K562 (cell line): Measurements from ENCODE around the gene CCNO. TPM values are rescaled to one million over a fixed set of nuclear protein-coding genes. Genes with fewer than 3 reads are reported as not detected.

Experiments used
- ATAC-seq: fragments of 200-7000 bp; cut with Tn5 transposase; 3 replicates; pipeline ENCODE4 v1.9.1; 2020; ENCODE audit warnings: moderate library complexity
- BruUV-seq: library from RNA; stranded (reverse); fragments of 400-500 nt; replicated peaks from 2 replicates; lab custom pipeline; 2021; lab: Mats Ljungman, UMichigan
- CTCF ChIA-PET: fragments of 300-600 bp; formaldehyde crosslinking; extraction: SDS; loops from one replicate; lab custom pipeline; 2021; ENCODE audit warnings: low intra/inter-chr PET ratio; lab: Yijun Ruan, JAX
- POLR2A ChIA-PET: fragments of 300-600, 350-650 bp; sonication (Branson Sonifier 250); formaldehyde crosslinking; extraction: SDS; loops from one replicate; lab custom pipeline; 2021; ENCODE audit warnings: antibody characterized with exemption, inconsistent platforms; lab: Yijun Ruan, JAX
- DNase-seq, 4 experiments: peaks; one replicate each; pipeline versions ENCODE4 v3.0.0 to v3.0.0-alpha.2; 2011 to 2018; ENCODE audit warnings: low spot score in 3 of 4, mixed read lengths in 3 of 4; ENCODE audit errors: extremely low read depth in 1 of 4
- FAIRE-seq: peaks from 2 replicates; lab custom pipeline; 2011; peaks lifted over from hg19 to GRCh38; lab: Jason Lieb, UNC
- H2AFZ ChIP-seq: 2 replicates; pipeline ENCODE4 v1.6.0; 2011; ENCODE audit warnings: low read depth, low read length, control low read depth, inconsistent platforms
- H3K27ac ChIP-seq: fragments of 200-600 bp; 3 replicates; pipeline ENCODE4 v1.8.0; 2011; ENCODE audit warnings: low read depth, mild to moderate bottlenecking, control low read depth, inconsistent platforms, low read length, moderate library complexity, mixed read lengths; ENCODE audit errors: extremely low read depth
- H3K27me3 ChIP-seq, 2 experiments: fragments of 300-600 bp in 1 of 2; 2 replicates in 1 of 2; 3 replicates in 1 of 2; pipeline versions ENCODE4 v1.6.0 to v1.8.0; 2011; ENCODE audit warnings: inconsistent platforms in 2 of 2, low read length in 2 of 2, mild to moderate bottlenecking in 1 of 2, mixed read lengths in 1 of 2, moderate library complexity in 1 of 2; ENCODE audit not compliant: control insufficient read depth in 2 of 2, insufficient read depth in 2 of 2
- H3K36me3 ChIP-seq: fragments of 300-600 bp; 3 replicates; pipeline ENCODE4 v1.8.0; 2011; ENCODE audit warnings: mild to moderate bottlenecking, low read length, inconsistent platforms; ENCODE audit not compliant: control insufficient read depth, insufficient read depth
- H3K4me1 ChIP-seq, 2 experiments: fragments of 200-600 bp in 1 of 2; replicated peaks in 1 of 2; 2 replicates in 1 of 2; 3 replicates in 1 of 2; pipeline versions ENCODE4 v1.5.1 to v1.8.0; 2011; ENCODE audit warnings: inconsistent platforms in 2 of 2, low read length in 2 of 2, mild to moderate bottlenecking in 1 of 2, mixed read lengths in 1 of 2, moderate library complexity in 1 of 2; ENCODE audit not compliant: control insufficient read depth in 2 of 2, insufficient read depth in 2 of 2
- H3K4me2 ChIP-seq: 2 replicates; pipeline ENCODE4 v1.6.1; 2011; ENCODE audit warnings: low read length, control low read depth, inconsistent platforms, mixed read lengths; ENCODE audit not compliant: insufficient read depth
- H3K4me3 ChIP-seq: fragments of 200-600 bp; sonication (generic), shearing (Covaris generic); 2 replicates; pipeline ENCODE4 v1.5.1; 2016; ENCODE audit warnings: control low read depth, inconsistent platforms
- H3K79me2 ChIP-seq: fragments of 200-600 bp; 3 replicates; pipeline ENCODE4 v1.8.0; 2011; ENCODE audit warnings: low read length, inconsistent platforms; ENCODE audit not compliant: control insufficient read depth, insufficient read depth
- H3K9ac ChIP-seq, 2 experiments: 2 replicates each; pipeline versions ENCODE4 v1.6.0 to v1.6.1; 2011; ENCODE audit warnings: low read depth in 2 of 2, low read length in 2 of 2, control low read depth in 1 of 2, inconsistent platforms in 1 of 2, mild to moderate bottlenecking in 1 of 2, mixed read lengths in 1 of 2; ENCODE audit not compliant: insufficient read depth in 1 of 2
- H3K9me1 ChIP-seq: one replicate; pipeline ENCODE4 v1.6.0; 2011; ENCODE audit warnings: inconsistent platforms, mild to moderate bottlenecking, low read length, moderate library complexity; ENCODE audit not compliant: control insufficient read depth, insufficient read depth
- H3K9me3 ChIP-seq: replicated peaks from 2 replicates; pipeline ENCODE4 v1.5.1; 2011; ENCODE audit warnings: low read depth, low read length, inconsistent platforms; ENCODE audit not compliant: control insufficient read depth, insufficient read depth
- H4K20me1 ChIP-seq: replicated peaks from 2 replicates; pipeline ENCODE4 v1.6.1; 2011; ENCODE audit warnings: low read length, inconsistent platforms, mixed read lengths; ENCODE audit not compliant: control insufficient read depth, insufficient read depth
- ATF1 ChIP-seq, 2 experiments: fragments of 450-650 bp in 1 of 2; IDR thresholded peaks; 2 replicates each; pipeline ENCODE4 v1.6.1; 2016; ENCODE audit warnings: missing compliant biosample characterization in 1 of 2, missing genetic modification characterization in 1 of 2
- CXXC5 ChIP-seq: fragments of 250-450 bp; sonication (Bioruptor Pico); IDR thresholded peaks from 2 replicates; pipeline ENCODE4 v1.8.0; 2022; ENCODE audit warnings: inconsistent platforms, mild to moderate bottlenecking, moderate library complexity
- DMBX1 ChIP-seq: fragments of 250-450 bp; sonication (Bioruptor Pico); IDR thresholded peaks from 2 replicates; pipeline ENCODE4 v1.8.0; 2022; ENCODE audit warnings: inconsistent platforms, mild to moderate bottlenecking, moderate library complexity, borderline replicate concordance
- FIP1L1 ChIP-seq: fragments of 200-400 bp; formaldehyde crosslinking; IDR thresholded peaks from 2 replicates; pipeline ENCODE4 v1.6.1; 2018; ENCODE audit warnings: mild to moderate bottlenecking, low read depth, low read length; ENCODE audit not compliant: poor library complexity, severe bottlenecking
- GATA2 ChIP-seq: sonication (generic); formaldehyde crosslinking; IDR thresholded peaks from 2 replicates; pipeline ENCODE4 v1.4.0; 2020; ENCODE audit warnings: mild to moderate bottlenecking, missing genetic modification reagents
- HNRNPL ChIP-seq: fragments of 200-400 bp; formaldehyde crosslinking; IDR thresholded peaks from 2 replicates; pipeline ENCODE4 v1.6.1; 2017; ENCODE audit warnings: low read depth, mild to moderate bottlenecking, low read length
- KDM4B ChIP-seq, 2 experiments: fragments of 450-650 bp in 1 of 2; sonication (generic) in 1 of 2; IDR thresholded peaks; 2 replicates each; pipeline ENCODE4 v1.6.1; 2016 to 2017; ENCODE audit warnings: borderline replicate concordance in 2 of 2, antibody characterized with exemption in 1 of 2, low read depth in 1 of 2, mild to moderate bottlenecking in 1 of 2
- KHSRP ChIP-seq: fragments of 450-650 bp; IDR thresholded peaks from 2 replicates; pipeline ENCODE4 v1.6.1; 2017
- L3MBTL2 ChIP-seq: fragments of 450-650 bp; IDR thresholded peaks from 2 replicates; pipeline ENCODE4 v1.6.1; 2016; ENCODE audit warnings: mild to moderate bottlenecking, moderate library complexity
- PHB ChIP-seq: fragments of 250-450 bp; sonication (Bioruptor Pico); IDR thresholded peaks from 2 replicates; pipeline ENCODE4 v1.5.0; 2021
- POLR2AphosphoS2 ChIP-seq: IDR thresholded peaks from 2 replicates; pipeline ENCODE4 v1.6.1; 2012; ENCODE audit warnings: low read length, improper control_type of control experiment
- ZC3H8 ChIP-seq: fragments of 450-650 bp; IDR thresholded peaks from 2 replicates; pipeline ENCODE4 v1.6.1; 2017
- ZNF212 ChIP-seq: fragments of 450-650 bp; formaldehyde crosslinking; IDR thresholded peaks from 2 replicates; pipeline ENCODE4 v1.4.0; 2020; ENCODE audit warnings: mild to moderate bottlenecking
- WGBS: fragments of 100-300 bp; shearing (Covaris generic); methylation state at CpG from one replicate; pipeline ENCODE4 v1.1.6; 2016; ENCODE audit warnings: low coverage, mixed read lengths; ENCODE audit not compliant: insufficient coverage; ENCODE audit errors: missing lambda C conversion rate; 5-methylcytosine and 5-hydroxymethylcytosine counted together
- in situ Hi-C: fragments of 300-500 bp; cut with MboI; formaldehyde crosslinking; loops from 4 replicates; pipeline ENCODE4 v1.15.0; 2018; ENCODE audit warnings: inconsistent platforms, mixed read lengths
- intact Hi-C: fragments of 100-400 bp; cut with micrococcal nuclease; formaldehyde crosslinking; loops from 2 replicates; pipeline ENCODE4 v1.14.2; 2022
- polyA plus RNA-seq, 8 experiments: library from polyadenylated mRNA; depleted of rRNA in 4 of 8; stranded (reverse) in 5 of 8; unstranded in 3 of 8; fragments of >200 nt; fragmentation: Nextera tagmentation in 2 of 8; fragmentation: Illumina TruSeq in 1 of 8; extraction: Ambion mirVana in 2 of 8; extraction: Trizol in 1 of 8; gene quantifications; 2 replicates each; pipeline versions ENCODE4 v1.2.1 to v1.2.3, GENCODE V29; 2011 to 2014; ENCODE audit warnings: inconsistent platforms in 1 of 8, missing spikeins in 1 of 8
- total RNA-seq, 7 experiments: library from RNA; depleted of rRNA in 6 of 7; stranded (reverse); fragments of >200 nt in 6 of 7; fragmentation: Illumina TruSeq in 2 of 7; extraction: Trizol in 2 of 7; gene quantifications; 2 replicates each; pipeline versions ENCODE4 v1.2.1 to v1.2.3, GENCODE V29; 2011 to 2021; ENCODE audit warnings: low replicate concordance in 1 of 7
- TF ChIP-seq, protein P1 (sequence below), 2 experiments: fragments of 450-650 bp in 1 of 2; sonication (generic) in 1 of 2; formaldehyde crosslinking in 1 of 2; IDR thresholded peaks; 2 replicates each; pipeline versions ENCODE4 v1.7.1 to v1.9.0; 2016 to 2022; ENCODE audit warnings: inconsistent platforms in 1 of 2, mild to moderate bottlenecking in 1 of 2, missing genetic modification reagents in 1 of 2

CCNO gene
- total and polyA plus RNA-seq, 9 of the 15 experiments (the other 6 are each of a cell fraction or from before 2014, with no cell fraction given), result 0.08 to 3.1 (median 0.29) TPM

- H3K79me2 ChIP-seq, result no peaks in the 10 kb centered on the region
- intact Hi-C loops (no loop called here), in situ Hi-C loops (no loop called here)
- no peak for DNase-seq
- no peak overlapping the region for H3K27ac ChIP-seq
- no peak overlapping the region for H3K9ac ChIP-seq
- FAIRE-seq, result no peak
- ATAC-seq, result no peak
- no TSS peak for BruUV-seq
- H3K4me3 ChIP-seq, result no peak overlapping the region
- no peaks in the 10 kb centered on the region for H3K9me1 ChIP-seq
- no peak overlapping the region for H3K4me2 ChIP-seq
- 70% methylated on average over 32 of the region's 62 CpGs for WGBS
- no peaks in the 10 kb centered on the region for H3K9me3 ChIP-seq
- no peaks in the 10 kb centered on the region for H4K20me1 ChIP-seq
- no peak for TF ChIP-seq ZNF212 (CRISPR knock-in tag)
- no peak for TF ChIP-seq CXXC5 (CRISPR knock-in tag)
- no peak for TF ChIP-seq ZC3H8
- TF ChIP-seq, protein P1, sequence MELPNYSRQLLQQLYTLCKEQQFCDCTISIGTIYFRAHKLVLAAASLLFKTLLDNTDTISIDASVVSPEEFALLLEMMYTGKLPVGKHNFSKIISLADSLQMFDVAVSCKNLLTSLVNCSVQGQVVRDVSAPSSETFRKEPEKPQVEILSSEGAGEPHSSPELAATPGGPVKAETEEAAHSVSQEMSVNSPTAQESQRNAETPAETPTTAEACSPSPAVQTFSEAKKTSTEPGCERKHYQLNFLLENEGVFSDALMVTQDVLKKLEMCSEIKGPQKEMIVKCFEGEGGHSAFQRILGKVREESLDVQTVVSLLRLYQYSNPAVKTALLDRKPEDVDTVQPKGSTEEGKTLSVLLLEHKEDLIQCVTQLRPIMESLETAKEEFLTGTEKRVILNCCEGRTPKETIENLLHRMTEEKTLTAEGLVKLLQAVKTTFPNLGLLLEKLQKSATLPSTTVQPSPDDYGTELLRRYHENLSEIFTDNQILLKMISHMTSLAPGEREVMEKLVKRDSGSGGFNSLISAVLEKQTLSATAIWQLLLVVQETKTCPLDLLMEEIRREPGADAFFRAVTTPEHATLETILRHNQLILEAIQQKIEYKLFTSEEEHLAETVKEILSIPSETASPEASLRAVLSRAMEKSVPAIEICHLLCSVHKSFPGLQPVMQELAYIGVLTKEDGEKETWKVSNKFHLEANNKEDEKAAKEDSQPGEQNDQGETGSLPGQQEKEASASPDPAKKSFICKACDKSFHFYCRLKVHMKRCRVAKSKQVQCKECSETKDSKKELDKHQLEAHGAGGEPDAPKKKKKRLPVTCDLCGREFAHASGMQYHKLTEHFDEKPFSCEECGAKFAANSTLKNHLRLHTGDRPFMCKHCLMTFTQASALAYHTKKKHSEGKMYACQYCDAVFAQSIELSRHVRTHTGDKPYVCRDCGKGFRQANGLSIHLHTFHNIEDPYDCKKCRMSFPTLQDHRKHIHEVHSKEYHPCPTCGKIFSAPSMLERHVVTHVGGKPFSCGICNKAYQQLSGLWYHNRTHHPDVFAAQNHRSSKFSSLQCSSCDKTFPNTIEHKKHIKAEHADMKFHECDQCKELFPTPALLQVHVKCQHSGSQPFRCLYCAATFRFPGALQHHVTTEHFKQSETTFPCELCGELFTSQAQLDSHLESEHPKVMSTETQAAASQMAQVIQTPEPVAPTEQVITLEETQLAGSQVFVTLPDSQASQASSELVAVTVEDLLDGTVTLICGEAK (IDR thresholded peaks at IDR 0.05), result no peak
- TF ChIP-seq, protein P1 (CRISPR knock-in tag; IDR thresholded peaks at IDR 0.05), result no peak
- TF ChIP-seq FIP1L1, result no peak
- TF ChIP-seq ATF1 (CRISPR knock-in tag; IDR thresholded peaks at IDR 0.05), result no peak
- no peak for TF ChIP-seq ATF1 (tag; IDR thresholded peaks at IDR 0.05)
- TF ChIP-seq PHB, result no peak
- no peak for TF ChIP-seq DMBX1 (CRISPR knock-in tag)
- TF ChIP-seq HNRNPL, result no peak
- no peak for TF ChIP-seq L3MBTL2
- TF ChIP-seq KDM4B (IDR thresholded peaks at IDR 0.05; ENCODE audit: borderline replicate concordance in 2 of 2, low read depth in 1 of 2), result no peak
- no peak for TF ChIP-seq POLR2AphosphoS2
- TF ChIP-seq GATA2 (CRISPR knock-in tag), result no peak
- TF ChIP-seq KHSRP, result no peak
- POLR2A ChIA-PET, result interaction anchor here (0.6 kb wide), 1 partner anchor 91 kb away, joined by 3 read pairs; no protein-coding TSS in a partner anchor
- no peaks in the 10 kb centered on the region for H3K36me3 ChIP-seq
- CTCF ChIA-PET, result no interaction called here
- H3K4me1 ChIP-seq, result peaks cover 0 to 13% of the 10 kb centered on the region in 2 experiments; a peak in 2 of 5 replicates
- H2AFZ ChIP-seq, result no peak overlapping the region
- H3K27me3 ChIP-seq, result peaks cover 0 to 14% of the 10 kb centered on the region in 2 experiments; a peak in 2 of 5 replicates
These were observed 12.8 kb downstream of the CCNO start for GRCh38 chr5:55220433-55221185.
